Liver (tissue), 9 donors: Measurements from ENCODE around the gene PAQR7. TPM values are rescaled to one million over a fixed set of nuclear protein-coding genes. Genes with fewer than 3 reads are reported as not detected.
A peak's percentile ranks its signal among the peaks of the same experiment; 100 is the strongest.

Experiments
- DNase-seq: peaks from one replicate; pipeline ENCODE4 v3.0.0-alpha.2; 2017; ENCODE audit warnings: low spot score
- H3K27ac ChIP-seq, 2 donors: one replicate each; pipeline ENCODE4 v1.7.0; 2013; ENCODE audit warnings: inconsistent platforms in 2 of 2, low read length in 2 of 2, control low read depth in 1 of 2, low read depth in 1 of 2, mild to moderate bottlenecking in 1 of 2
- H3K27me3 ChIP-seq, 4 donors: one replicate each; pipeline versions ENCODE4 v1.6.1 to v1.7.0; 2013; ENCODE audit warnings: low read length in 3 of 4, inconsistent platforms in 1 of 4, mild to moderate bottlenecking in 1 of 4, moderate library complexity in 1 of 4; ENCODE audit not compliant: control insufficient read depth in 4 of 4, insufficient read depth in 4 of 4
- H3K36me3 ChIP-seq, 4 donors: one replicate each; pipeline versions ENCODE4 v1.6.1 to v1.7.0; 2013; ENCODE audit warnings: low read length in 3 of 4, mild to moderate bottlenecking in 3 of 4, low read depth in 1 of 4, moderate library complexity in 1 of 4; ENCODE audit not compliant: control insufficient read depth in 4 of 4, insufficient read depth in 3 of 4
- H3K4me1 ChIP-seq, 4 donors: one replicate each; pipeline versions ENCODE4 v1.6.1 to v1.7.0; 2013; ENCODE audit warnings: low read length in 3 of 4, mild to moderate bottlenecking in 3 of 4, moderate library complexity in 1 of 4; ENCODE audit not compliant: control insufficient read depth in 4 of 4, insufficient read depth in 4 of 4
- H3K4me3 ChIP-seq, 3 donors: one replicate each; pipeline versions ENCODE4 v1.6.1 to v1.7.0; 2013; ENCODE audit warnings: low read length in 3 of 3, control low read depth in 1 of 3, low read depth in 1 of 3, mild to moderate bottlenecking in 1 of 3
- H3K9ac ChIP-seq, 2 donors: one replicate each; pipeline ENCODE4 v1.7.0; 2013; ENCODE audit warnings: low read length in 2 of 2, mild to moderate bottlenecking in 2 of 2, moderate library complexity in 2 of 2, control low read depth in 1 of 2, low read depth in 1 of 2
- H3K9me3 ChIP-seq, 4 donors: one replicate each; pipeline versions ENCODE4 v1.6.1 to v1.7.0; 2013; ENCODE audit warnings: low read length in 3 of 4; ENCODE audit not compliant: control insufficient read depth in 4 of 4
- ATF3 ChIP-seq: IDR thresholded peaks from 2 replicates; pipeline ENCODE4 v1.6.1; 2016; ENCODE audit warnings: antibody characterized with exemption
- EGR1 ChIP-seq, 2 donors: IDR thresholded peaks; 2 replicates each; pipeline ENCODE4 v1.6.1; 2016 to 2018; ENCODE audit warnings: antibody characterized with exemption in 2 of 2, low read depth in 2 of 2
- FOXA1 ChIP-seq: IDR thresholded peaks from 2 replicates; pipeline ENCODE4 v1.6.1; 2016; ENCODE audit warnings: antibody characterized with exemption
- FOXA2 ChIP-seq: IDR thresholded peaks from 2 replicates; pipeline ENCODE4 v1.6.1; 2016; ENCODE audit warnings: antibody characterized with exemption
- GABPA ChIP-seq, 2 donors: IDR thresholded peaks in 1 of 2; conservative IDR thresholded peaks in 1 of 2; 2 replicates each; pipeline ENCODE4 v1.6.1; 2016; ENCODE audit warnings: antibody characterized with exemption in 2 of 2, mild to moderate bottlenecking in 1 of 2, moderate library complexity in 1 of 2
- HNF4A ChIP-seq, 2 donors: conservative IDR thresholded peaks; 2 replicates each; pipeline ENCODE4 v1.6.1; 2016; ENCODE audit warnings: antibody characterized with exemption in 2 of 2, mild to moderate bottlenecking in 2 of 2
- JUND ChIP-seq, 2 donors: IDR thresholded peaks; 2 replicates each; pipeline ENCODE4 v1.6.1; 2016; ENCODE audit warnings: antibody characterized with exemption in 2 of 2
- MAX ChIP-seq: IDR thresholded peaks from 2 replicates; pipeline ENCODE4 v1.6.1; 2016; ENCODE audit warnings: antibody characterized with exemption
- NR2F2 ChIP-seq: IDR thresholded peaks from 2 replicates; pipeline ENCODE4 v1.6.1; 2016; ENCODE audit warnings: antibody characterized with exemption
- RAD21 ChIP-seq, 2 donors: IDR thresholded peaks; 2 replicates each; pipeline ENCODE4 v1.6.1; 2016; ENCODE audit warnings: antibody characterized with exemption in 2 of 2, mild to moderate bottlenecking in 2 of 2
- RXRA ChIP-seq, 2 donors: IDR thresholded peaks; 2 replicates each; pipeline ENCODE4 v1.6.1; 2017 to 2018; ENCODE audit warnings: antibody characterized with exemption in 2 of 2, mild to moderate bottlenecking in 1 of 2
- SP1 ChIP-seq: IDR thresholded peaks from 2 replicates; pipeline ENCODE4 v1.6.1; 2018; ENCODE audit warnings: antibody characterized with exemption, mild to moderate bottlenecking
- TAF1 ChIP-seq: conservative IDR thresholded peaks from 2 replicates; pipeline ENCODE4 v1.6.1; 2016; ENCODE audit warnings: antibody characterized with exemption, mild to moderate bottlenecking
- YY1 ChIP-seq: IDR thresholded peaks from 2 replicates; pipeline ENCODE4 v1.6.1; 2016; ENCODE audit warnings: antibody characterized with exemption, mild to moderate bottlenecking
- ZBTB33 ChIP-seq: IDR thresholded peaks from 2 replicates; pipeline ENCODE4 v1.6.1; 2016; ENCODE audit warnings: antibody characterized with exemption
- WGBS: extraction: QIAGEN DNeasy Blood & Tissue Kit; methylation state at CpG from one replicate; pipeline ENCODE4 v1.1.7; 2013; 5-methylcytosine and 5-hydroxymethylcytosine counted together
- polyA plus RNA-seq, 2 donors: library from polyadenylated mRNA; stranded (reverse) in 1 of 2; unstranded in 1 of 2; fragments of 200-250 nt in 1 of 2; fragments of >200 nt in 1 of 2; fragmentation: Nextera tagmentation in 1 of 2; extraction: Ambion mirVana in 1 of 2; gene quantifications; one replicate each; pipeline versions ENCODE4 v1.2.1 to v1.2.3, GENCODE V29; 2013 to 2015
- total RNA-seq, 2 donors: library from RNA; depleted of rRNA; stranded (reverse); fragments of >200 nt; gene quantifications; one replicate each; pipeline ENCODE4 v1.2.3, GENCODE V29; 2014
- donor health status: healthy.
- donor health status: healthy.
- donor health status: healthy.
- donor health status: healthy.
- donor health status: healthy.

Gene PAQR7
- total and polyA plus RNA-seq, 4 donors: 1.5 to 9.0 (median 1.8) TPM

- H3K4me1 ChIP-seq: no peaks in the 10 kb centered on the region
- H3K36me3 ChIP-seq: peaks cover 18 to 66% (median 63%) of the 10 kb centered on the region in 4 donors
- WGBS: 56% methylated on average over 5 of the region's 5 CpGs
- H3K4me3 ChIP-seq: no peak overlapping the region
- TF ChIP-seq TAF1 (no peak), ATF3 (no peak), HNF4A (conservative IDR thresholded peaks at IDR 0.05) (no peak), FOXA1 (no peak), RXRA (IDR thresholded peaks at IDR 0.05) (no peak), GABPA (IDR thresholded peaks at IDR 0.05 in 1 of 2, conservative IDR thresholded peaks at IDR 0.05 in 1 of 2) (no peak)
- H3K9me3 ChIP-seq: no peaks in the 10 kb centered on the region
- DNase-seq: no peak
- H3K27me3 ChIP-seq: no peaks in the 10 kb centered on the region
- no peak overlapping the region for H3K27ac ChIP-seq
- no peak overlapping the region for H3K9ac ChIP-seq
These were observed 43.8 kb downstream of the PAQR7 start for GRCh38 chr1:25831569-25832196.

DNA sequence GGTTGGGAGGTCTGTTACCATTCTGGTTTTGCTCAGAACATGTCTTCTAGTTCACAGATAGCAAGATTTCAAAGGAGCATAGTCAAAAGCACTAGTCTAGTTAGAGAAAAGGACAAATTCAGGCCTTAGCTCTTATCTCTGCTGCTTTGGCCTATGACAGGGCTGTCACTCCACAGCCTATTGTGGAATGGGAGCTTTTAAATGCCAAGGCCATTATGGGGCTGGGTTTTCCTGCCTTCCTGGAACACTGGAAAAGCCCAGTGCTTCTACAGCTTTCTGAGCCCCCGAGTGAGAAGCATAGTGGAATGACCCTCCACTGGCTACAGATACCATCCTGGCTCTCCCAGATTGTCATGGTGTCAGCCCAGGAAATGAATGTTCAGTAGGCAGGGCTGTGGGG lies 46.5 kb downstream of the PAQR7 start:
- TF ChIP-seq JUND (IDR thresholded peaks at IDR 0.05) (no peak), YY1 (no peak), ZBTB33 (no peak), NR2F2 (peak; percentile 48)
- 86% methylated on average over 1 of the region's 1 CpG for WGBS
- Histone ChIP-seq H3K4me3 (no peak overlapping the region), H3K4me1 (peaks cover 0 to 4% (median 0%) of the 10 kb centered on the region in 4 donors), H3K27ac (no peak overlapping the region), H3K36me3 (peaks cover 18 to 73% (median 69%) of the 10 kb centered on the region in 4 donors), H3K9me3 (no peaks in the 10 kb centered on the region), H3K9ac (no peak overlapping the region), H3K27me3 (no peaks in the 10 kb centered on the region)
- DNase-seq: no peak

GRCh38 chr1:25828491-25828890 lies 47.0 kb downstream of the PAQR7 start:
- WGBS: 62% methylated on average over 3 of the region's 3 CpGs

More at GRCh38 chr1:25828491-25828890, 47.0 kb downstream of the PAQR7 start:
- H3K36me3 ChIP-seq: peaks cover 18 to 71% (median 65%) of the 10 kb centered on the region in 4 donors
- no peaks in the 10 kb centered on the region for H3K27me3 ChIP-seq
- no peak overlapping the region for H3K9ac ChIP-seq
- no peak for TF ChIP-seq FOXA2
- no peak for TF ChIP-seq ZBTB33
- TF ChIP-seq TAF1: no peak
- TF ChIP-seq EGR1 (IDR thresholded peaks at IDR 0.05; ENCODE audit: low read depth in 2 of 2): no peak
- no peak for TF ChIP-seq NR2F2
- no peak for TF ChIP-seq ATF3
- TF ChIP-seq RAD21 (IDR thresholded peaks at IDR 0.05): no peak
- no peak for TF ChIP-seq SP1
- TF ChIP-seq MAX: no peak
- H3K4me3 ChIP-seq: no peak overlapping the region
- no peaks in the 10 kb centered on the region for H3K9me3 ChIP-seq
- peaks cover 0 to 4% (median 0%) of the 10 kb centered on the region in 4 donors for H3K4me1 ChIP-seq
- H3K27ac ChIP-seq: no peak overlapping the region
- no peak for DNase-seq
